Fibroblast of skin of left quadriceps (primary cell): Measurements from ENCODE around the gene SCTR.

Experiments used
- DNase-seq, 2 experiments: peaks; one replicate each; pipeline ENCODE4 v3.0.0-alpha.2; 2013; ENCODE audit warnings: low read depth in 2 of 2

The SCTR gene

DNA sequence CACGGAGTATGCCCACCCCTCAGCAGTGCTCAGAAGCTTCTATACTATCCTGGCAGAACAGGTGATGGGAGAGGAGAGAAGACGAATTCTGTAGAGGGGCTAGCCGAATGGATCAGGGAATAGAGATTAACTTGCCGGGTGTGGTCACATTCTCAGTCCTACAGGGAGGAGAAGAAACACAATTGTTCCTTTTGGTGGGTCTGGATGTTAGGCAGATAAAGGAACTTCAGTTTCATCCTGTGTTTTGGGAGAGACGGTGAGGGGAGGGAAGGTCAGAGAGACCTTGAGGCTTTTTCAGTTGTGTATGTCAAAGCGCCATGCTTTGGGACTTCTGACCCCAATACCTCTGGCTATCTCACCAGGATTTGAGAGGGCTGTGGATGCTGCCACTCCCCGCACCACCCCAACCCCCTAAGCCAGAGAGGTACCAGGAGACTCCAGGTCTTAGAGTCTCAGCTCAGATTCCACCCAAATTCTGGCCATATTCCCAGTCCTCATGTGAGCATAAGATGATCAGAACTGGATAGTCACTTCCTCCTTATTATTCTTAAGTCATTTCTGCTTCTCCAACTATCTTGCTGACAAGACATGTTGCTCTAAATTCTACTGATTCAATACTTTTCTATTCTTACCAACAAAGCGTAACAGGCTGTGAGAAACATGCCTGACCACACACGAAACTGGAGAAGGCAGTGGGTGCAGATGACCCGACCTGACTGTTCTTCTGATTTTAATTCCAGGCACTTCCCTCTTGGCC is 94.9 kb downstream of the SCTR start:
- DNase-seq: no peak

DNA sequence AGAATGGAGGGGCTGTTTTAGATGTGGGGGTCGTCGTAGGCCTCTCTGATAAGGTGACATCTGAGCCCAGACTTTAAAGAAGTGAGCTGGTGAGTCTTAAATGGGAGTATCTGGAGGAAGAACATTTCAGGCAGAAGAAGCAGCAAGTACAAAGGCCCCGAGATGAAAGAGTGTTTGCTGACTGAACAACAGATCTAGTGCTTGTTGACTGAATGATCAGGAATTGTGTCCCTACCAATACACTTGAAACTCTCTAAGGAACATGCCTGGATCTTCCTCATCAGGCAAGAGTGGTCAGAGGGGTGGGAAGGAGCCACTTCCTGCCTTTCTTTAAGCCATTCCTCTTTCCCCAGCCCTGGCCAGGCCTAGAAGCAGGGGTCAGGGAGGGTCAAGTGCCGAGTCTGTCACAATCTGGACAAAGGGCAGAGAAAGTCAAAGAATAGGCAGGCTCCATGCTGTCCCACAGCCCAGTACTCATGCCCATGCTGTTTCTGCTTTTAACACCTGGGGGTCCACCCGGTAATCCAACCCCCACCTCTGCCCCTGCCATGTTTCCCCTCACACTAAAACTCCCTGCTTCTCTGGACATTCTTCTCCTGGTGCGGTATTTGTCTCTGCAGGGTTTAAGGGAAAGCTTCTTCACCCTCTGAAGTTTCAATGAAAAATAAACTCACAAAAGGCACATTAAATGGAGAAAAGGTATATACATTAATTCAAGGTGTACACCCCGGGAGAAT is 95.6 kb downstream of the SCTR start:
- no peak for DNase-seq

DNA sequence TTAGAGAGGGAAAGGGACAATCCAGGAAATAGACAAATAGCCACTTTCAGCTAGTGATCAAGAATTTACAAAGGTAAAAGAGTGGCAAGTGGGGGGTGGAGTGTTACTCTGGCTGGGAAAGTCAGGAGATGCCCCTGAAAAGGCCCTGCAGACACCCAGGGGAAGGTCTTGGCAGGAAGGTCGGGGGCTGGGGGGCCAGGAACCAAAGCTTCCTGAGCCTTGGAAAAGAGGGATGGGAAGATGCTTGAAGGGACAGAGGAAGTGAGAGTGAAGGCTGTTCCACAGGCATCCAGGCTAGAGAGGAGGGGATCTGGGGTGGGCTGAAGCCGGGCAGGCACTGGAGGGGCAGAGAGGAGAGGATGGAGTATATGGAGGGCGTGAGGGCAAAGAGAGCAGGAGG is 96.5 kb downstream of the SCTR start:
- DNase-seq: no peak

DNA sequence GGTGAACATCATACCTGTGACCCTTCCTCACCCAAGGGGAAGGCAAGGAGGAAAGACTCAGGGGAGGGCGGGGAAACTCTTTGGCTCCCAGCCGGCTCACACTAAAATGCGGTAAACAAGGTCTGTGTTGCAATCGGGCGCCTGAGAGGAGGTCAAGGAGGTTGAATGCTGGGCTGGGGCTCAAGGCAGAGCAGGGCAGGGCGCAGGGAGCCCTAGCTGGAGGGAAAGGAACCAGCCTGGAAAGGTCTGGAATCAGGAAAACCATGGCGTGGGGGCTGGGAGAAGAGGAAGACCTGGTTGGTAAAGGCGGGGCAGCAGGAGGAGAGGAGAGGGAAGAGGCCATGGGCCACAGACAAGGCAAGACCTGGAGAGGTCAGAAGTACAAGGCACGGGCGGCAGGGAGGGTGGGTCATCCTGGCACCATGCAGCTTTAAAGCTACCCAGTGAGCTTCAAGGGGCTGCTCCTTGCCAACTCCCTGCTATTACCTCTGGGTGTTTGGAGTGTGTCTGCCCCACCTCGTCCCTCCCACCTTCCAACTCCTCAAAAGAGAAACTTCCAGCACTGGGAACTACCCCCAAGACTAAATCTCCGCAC is 97.4 kb downstream of the SCTR start:
- no peak for DNase-seq

DNA sequence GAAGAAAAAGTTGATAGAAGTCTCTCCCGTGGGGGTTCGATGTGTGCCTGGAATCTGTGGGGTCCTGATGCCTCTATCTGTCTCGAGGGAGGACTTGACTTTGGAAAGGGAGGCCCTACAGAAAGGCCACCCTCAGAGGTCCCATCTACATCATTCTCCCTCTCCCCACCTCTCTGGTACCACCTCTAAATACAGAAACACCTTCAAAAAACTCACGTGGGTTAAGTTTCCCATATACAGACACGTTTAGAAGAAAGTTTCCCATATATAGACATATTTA is 97.9 kb downstream of the SCTR start:
- DNase-seq: no peak

DNA sequence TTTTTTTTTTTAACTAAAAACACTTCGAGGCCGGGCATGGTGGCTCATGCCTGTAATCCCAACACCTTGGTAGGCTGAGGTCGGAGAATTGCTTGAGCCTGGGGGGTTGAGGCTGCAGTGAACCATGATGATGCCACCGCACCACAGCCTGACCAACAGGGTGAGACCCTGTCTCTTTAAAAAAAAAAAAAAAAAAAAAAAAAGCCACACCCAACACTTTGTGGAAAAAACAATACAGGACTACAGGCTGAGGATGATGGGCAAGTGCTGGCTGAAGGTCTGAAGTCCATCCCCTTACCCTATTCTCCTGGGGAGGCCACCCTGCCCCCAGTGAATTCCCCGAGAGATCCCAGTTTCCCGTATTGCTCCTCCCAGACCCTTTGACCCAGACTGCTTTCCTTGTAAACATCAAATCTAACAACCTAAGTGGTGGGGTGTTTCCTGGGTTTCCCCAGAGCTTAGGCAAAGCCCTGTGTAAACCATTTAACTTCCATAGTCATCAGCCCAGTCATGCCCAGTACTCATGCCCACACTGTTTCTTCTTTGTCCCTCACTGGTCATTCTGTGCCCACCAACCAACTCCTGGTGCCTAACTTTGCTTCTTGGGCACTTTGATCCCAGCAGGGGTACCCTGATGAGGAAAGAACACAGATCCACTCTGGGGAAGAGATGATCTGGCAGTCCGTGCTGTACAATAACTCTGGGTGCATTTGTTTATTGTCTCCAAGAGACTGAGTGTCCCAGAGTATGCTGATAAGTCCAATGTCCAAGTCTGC is 98.5 kb downstream of the SCTR start:
- no peak for DNase-seq

DNA sequence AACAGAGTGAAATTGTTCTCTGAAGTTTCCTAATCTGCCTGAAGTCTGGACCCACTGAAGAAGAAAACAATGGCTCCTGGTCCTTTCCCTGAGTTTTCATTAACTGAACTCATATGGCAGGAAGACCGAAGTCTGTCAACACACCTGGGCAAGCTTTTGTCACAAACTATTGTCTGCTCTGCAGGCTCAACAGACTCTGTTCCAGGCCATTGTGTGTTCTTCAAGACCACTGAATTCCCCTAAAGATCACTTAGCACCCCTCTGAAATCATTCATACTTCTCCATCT is 99.2 kb downstream of the SCTR start:
- DNase-seq: no peak

DNA sequence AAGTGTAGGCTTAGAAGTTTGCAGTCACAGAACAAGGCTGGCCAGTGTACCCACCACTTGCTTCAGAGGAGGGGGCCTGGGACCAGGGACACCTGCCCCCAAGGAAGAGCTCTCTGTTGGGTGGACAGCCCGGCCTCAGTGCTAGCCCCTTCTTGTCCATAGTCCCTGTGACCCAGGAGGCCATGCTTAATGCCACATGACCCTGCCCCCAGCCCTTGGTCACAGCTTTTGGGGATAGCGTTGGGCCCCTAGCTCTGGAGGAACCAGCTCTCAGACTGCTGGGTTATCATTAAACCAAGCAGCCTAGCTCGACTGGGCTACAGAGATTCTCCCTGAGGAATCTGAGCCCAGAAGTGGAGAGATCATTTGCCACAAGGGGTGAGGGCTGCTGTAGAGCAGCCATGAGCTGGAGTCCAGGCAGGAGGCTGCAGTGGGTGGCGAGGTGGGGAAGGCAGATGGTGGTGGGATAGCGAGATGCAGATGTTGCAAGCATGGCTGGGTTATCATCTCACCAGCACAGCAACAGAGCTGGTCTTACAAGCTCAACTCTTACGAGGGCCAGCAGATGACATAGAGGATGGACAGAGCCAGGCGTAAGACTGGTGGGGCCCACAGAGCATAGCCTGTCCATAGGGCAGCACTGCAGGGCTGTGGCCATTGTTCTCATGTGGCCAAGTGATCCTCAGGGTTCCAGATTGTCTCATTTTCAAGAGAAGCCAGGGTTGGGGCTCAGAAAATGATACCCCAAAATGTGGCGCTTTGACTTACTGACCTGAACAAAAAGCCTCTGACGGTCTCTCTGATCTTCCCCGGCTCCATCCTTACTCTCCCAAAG is 99.8 kb downstream of the SCTR start:
- DNase-seq: no peak

DNA sequence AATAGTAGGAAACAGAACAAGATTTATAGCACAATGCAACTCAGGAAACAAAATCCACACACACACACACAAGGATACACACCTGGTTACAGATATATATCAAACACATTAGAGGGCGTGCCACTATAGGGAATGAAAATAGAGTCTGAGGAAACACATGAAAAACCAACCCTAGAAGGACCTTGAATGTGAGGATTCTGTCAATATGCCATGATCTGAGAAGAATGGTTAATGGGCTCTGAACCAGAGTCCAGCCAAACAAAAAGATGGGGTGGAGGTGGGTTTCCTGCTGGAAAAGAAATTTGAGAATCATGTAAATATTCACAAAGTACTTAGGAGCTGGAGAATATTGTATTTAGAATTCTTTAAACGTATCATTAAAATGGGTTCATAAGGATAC is 100.5 kb downstream of the SCTR start:
- DNase-seq: no peak

DNA sequence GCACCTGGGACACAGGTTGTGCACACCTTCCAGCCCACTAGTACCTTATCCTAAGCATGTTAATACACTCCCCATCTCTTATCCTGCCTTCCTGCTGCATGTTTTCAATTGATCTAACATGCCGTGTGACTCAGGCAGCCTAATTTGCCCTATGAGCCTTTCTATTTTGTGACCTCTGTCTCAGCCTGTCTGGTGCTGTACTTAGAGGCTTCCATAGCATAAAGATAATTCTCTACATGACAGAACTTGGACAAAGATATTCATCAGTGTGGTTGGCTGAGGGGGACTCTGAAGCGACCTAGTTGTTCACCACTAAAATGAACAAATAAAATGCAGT is 101.2 kb downstream of the SCTR start:
- DNase-seq: no peak

DNA sequence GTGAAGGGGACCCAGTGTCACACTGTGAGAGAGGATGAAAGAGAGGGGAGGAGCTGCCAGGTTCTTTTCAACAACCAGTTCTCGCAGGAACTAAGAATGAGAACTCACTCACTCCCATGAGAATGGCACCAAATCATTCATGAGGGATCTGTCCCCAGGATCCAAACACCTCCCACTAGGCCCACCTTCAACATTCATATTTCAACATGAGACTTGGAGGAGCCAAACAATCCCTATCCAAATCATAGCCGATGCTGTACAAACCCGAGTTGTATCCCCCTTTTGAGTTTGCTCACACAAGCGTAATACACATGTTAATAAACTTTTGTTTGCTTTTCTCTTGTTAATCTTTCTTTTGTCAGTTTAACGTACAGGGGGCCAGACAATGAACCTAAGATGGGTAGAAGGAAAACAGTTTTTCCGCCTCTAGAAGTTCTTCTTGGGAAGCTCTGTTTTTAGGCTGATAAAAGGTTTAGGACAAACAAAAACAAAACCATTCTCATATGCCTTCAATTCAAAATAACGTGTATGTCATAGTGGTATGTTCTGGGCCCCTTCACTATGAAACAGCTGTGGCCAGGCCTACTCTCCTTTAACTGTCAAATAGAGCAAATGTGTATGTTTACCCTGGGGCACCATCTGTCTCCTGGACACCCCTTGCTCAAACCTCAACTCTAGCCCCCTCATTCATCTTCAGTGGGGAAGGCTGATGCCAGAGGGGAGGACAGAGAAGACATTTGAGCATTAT is 101.7 kb downstream of the SCTR start:
- no peak for DNase-seq

DNA sequence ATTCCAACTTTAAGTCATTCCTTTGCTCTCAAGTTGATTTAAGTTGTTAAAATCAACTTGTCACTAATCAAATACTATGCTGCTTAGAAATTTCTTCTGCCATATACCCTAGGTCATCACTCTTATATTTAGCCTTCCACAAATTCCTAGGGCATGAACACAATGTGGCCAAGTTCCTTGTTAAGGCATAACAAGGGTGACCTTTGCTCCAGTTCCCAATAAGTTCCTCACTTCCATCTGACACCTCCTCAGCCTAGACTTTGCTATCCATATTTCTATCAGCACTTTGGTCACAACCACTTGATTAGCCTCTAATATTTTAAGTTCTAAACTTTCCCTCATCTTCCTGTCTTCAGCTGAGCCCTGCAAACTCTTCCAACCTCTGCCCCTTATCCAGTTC is 102.5 kb downstream of the SCTR start:
- DNase-seq: no peak

DNA sequence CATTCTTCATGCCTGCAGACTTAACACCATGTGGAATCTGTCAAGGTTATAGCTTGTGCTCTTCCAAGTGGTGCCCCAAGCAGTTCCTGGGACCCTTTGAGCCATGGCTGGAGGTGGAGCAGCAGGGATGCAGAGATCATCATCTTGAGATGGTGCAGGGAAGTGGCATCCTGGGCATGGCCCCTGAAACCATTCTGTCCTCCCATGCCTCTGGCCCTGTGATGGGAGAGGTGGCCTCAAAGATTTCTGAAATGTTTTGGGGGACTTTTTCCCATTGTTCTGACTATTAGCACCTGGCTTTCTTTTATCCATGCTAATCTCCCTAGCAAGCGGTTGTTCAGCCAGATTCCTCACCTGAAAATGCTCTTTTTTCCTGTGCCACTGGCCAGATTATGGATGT is 103.0 kb downstream of the SCTR start:
- no peak for DNase-seq

DNA sequence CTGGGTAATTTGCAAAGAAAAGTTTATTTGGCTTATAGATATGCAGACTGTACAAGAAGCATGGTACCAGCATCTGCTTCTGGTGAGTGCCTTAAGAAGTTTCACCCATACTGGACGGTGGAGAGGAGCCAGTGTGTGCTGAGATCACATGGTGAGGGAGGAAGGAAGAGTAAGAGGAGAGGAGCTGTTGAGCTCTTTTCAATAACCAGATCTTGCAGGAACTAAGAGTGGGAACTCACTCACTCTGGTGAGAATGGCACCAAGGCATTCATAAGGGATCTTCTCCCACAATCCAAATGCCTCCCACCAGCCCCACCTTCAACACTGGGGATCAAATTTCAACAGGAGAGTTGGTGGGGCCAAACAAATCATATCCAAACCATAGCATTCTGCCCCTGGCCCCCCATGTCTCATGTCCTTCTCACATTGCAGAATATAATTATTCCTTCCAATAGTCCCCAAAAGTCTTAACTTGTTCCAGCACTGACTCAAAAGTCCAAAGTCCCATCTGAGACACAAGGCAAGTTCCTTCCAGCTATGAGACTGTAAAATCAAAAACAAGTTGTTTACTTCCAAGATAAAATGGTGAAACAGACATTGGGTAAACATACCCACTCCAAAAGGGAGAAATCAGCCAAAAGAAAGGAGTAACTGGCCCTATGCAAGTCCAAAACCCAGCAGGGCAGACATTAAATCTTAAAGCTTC is 104.3 kb downstream of the SCTR start:
- DNase-seq: no peak

DNA sequence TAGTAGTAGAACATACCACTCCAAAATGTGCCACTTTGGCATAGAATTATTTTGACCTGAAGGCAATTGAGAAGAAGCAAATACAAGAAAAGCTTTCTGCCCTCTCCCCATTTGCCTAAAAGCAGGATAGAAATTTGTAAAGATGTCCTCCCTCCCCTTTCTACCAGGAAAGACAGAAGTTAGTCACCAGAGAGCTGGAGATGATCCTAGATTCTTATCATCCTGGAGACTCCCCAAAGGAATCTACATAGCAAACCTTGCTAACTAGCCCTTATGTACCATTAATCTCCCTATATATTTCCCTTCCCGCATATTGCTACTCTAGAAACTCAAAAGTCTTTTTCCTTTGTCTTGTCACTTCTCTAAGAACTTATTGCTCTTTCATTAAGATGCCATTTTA is 105.2 kb downstream of the SCTR start:
- no peak for DNase-seq

DNA sequence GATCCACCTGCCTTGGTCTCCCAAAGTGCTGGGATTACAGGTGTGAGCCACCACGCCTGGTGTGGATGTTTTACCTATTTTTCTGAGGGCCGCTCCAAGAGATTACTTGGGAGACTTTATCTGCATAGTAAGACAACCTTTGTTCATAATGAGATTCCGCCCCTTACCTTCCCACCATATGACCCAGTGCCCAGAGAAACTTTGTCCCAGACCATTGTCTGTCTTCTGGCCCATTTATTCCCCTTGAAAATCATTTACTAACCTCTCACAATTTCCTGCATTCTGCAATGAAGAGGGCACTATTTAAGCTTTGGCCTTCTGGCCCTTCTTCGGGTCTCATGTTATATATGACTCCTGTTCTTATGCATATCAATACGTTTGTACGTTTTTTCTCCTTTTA is 106.4 kb downstream of the SCTR start:
- DNase-seq: no peak

DNA sequence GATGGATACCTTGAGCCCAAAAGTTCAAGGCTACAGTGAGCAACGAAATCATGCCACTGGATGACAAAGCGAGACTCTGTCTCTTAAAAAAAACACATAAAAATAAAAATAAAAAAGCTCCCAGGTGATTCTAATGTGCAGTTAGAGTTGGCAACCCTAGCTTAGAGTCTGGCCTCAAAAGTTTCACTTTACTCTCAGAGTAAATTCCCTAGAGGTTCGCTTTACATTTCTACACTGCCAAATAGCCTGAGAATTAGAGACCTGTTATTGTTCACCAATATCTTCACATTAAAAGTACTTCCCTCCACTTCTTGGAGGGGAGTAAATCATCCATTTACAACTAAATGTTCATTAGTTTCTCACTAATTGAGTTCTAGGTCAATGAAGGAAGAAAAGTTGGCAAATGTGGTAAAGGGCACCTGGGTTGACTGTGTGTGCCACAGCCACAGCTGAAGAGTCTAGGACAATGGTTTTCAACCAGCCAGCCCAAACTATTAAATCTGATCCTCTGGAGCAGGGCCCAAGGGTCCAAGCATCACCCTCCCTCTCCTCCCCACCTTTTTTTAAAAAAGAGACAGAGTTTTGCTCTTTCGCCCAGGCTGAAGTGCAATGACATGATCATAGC is 107.9 kb downstream of the SCTR start:
- DNase-seq: no peak

DNA sequence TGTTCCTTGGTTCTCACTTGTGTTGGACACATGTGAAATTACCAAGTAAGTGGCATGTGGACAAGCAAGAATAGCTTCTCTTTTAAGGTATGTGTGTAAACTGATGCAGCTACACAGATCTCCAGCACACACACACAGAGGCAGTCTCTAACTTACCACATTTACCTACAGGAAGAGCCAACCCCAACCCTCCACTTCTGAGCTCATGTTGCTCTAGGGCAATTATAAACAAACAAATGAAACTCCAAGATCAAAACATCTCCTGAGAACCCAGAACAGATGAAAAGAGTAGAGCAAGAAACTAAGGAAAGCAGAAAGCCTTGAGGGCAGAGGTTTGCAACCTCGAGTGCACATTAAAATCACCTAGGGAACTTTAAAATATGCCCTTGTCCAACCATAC is 108.7 kb downstream of the SCTR start:
- DNase-seq: no peak

DNA sequence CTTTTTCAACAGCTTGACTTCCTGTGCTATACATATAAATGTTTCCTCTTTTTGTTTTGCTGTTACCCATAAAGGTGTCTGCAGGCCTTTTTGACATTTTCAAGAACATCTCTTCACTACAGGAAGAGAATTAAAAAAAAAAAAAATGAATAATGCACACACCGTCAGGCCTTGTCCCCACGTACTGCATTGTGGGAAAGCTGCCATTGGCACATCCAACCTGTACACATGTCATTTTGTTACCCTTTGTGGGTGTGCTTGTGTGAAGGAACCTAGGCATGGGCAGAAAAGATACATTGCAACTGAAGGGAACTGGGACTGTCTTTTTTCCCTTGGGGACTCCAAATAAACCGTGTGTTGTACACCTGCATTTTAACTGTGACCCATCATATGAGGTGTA is 109.4 kb downstream of the SCTR start:
- DNase-seq: no peak

DNA sequence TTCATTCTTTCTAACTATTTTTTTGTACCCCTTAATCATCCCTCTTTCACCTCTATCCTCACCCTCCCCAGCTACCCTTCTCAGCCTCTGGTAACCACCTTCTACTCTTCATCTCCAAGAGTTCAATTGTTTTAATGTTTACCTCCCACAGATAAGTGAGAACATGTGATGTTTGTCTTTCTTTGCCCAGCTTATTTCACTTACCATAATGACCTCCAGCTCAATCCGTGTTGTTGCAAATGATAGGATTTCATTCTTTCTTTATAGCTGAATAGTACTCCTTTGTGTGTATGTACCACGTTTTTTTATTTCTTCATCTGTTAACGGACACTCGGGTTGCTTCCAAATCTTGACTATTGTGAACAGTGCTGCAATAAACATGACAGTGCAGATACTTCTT is 114.8 kb downstream of the SCTR start:
- DNase-seq: no peak
